GM20431 (cell line): ENCODE measurements around the gene ZNF414.

Source experiments
- in situ Hi-C: fragments of 300-500 bp; cut with MseI, MboI; formaldehyde crosslinking; loops from one replicate; pipeline ENCODE4 v1.15.0; 2020; ENCODE audit warnings: low sequenced_read_pairs; ENCODE audit not compliant: unreplicated experiment

Gene ZNF414

DNA sequence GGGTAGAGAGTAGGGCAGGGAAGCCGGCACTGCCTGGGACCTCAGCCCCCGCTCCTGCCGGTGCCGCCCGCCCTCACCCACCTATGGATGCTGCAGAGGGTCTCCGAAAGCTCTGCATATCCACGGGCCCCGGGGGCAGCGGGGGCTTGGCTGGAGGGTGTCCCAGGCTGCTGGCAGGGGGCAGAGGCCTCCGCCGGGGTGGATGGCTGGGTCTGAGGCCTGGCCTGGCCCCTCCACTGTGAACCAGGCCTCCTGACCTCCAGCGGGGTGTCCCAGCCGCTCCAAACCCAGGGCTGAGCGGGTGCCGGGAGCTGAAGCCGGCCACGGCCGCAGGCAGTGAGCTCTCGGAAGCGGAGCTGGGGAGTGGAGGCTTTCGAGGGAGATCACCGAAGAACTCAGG is 15.7 kb downstream of the ZNF414 start:
- in situ Hi-C loops: no loop called here

DNA sequence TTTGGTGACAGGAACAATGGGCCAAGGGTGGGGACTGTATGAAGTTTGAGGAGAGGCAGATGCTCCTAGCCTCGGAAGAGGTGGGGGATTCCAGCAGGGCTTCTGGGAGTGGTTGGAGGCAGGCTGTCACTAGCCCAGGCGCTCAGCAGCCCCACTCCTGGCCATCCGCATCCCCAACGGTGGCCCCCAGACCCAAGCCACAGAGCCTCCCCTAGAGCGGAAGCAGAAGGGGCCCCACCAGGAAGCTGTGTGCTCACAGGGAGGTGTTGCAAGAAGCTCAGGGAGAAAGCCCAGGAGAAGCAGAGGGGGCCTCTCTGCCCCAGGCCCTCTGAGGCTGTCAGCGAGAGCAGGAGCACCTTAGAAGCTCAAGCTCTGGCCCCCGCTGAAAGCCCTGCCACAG is 19.8 kb downstream of the ZNF414 start:
- in situ Hi-C loops: no loop called here

DNA sequence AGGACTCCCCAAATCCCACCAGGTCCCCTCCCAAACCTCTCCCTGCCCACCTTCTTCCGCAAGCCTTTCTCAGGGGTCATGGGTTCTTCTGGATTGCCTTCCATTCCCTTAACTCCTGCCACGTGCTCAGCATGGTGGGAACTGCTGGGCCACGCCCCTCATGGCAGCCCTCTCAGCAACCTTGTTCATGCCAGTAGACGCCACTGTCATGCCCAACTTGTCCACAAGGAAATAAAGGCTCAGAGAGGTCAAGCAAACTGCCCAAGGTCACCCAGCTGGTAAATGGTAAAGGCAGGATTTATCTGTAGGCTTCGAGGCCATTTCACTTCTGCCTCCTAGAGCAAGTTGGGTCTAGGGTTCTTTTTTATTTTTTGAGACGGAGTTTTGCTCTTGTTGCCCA is 22.4 kb downstream of the ZNF414 start:
- in situ Hi-C loops: no loop called here

DNA sequence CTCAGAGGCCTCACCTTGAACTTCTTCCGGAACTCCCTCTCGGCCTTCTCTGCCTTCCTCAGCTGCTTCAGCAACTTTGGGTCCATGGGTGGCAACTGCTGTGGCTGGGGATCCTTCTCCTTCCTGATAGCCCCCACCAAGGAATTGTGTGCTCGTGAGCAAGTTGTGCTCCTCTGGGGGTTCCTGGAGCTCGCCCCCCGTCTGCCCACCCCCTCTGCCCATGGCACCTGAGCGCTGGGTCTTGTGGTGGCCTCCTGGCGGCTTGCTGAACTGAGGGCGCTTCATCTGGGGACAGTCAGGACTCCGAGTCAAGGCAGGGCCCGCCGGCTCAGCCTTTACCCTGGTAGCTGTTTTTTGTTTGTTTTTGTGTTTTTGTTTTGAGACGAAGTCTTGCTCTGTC is 23.1 kb downstream of the ZNF414 start:
- in situ Hi-C loops: no loop called here

DNA sequence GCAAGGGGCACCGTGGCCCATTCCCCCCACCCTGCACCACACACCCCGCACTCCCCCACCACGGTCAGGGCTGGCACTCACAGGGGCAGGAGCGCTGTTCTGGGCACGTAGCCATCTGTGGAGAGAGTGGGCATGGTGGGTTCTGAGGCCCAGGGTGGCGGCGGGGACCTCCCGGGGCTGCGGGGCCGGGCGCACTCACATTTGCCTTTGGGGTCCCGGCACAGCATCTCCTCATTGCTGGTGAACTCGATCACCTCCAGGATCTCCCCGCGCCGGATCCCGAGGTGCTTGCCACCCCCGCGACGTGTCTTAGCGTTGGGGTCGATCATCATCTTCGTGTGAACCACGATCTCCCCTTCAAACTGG is 23.6 kb downstream of the ZNF414 start:
- in situ Hi-C loops: no loop called here

DNA sequence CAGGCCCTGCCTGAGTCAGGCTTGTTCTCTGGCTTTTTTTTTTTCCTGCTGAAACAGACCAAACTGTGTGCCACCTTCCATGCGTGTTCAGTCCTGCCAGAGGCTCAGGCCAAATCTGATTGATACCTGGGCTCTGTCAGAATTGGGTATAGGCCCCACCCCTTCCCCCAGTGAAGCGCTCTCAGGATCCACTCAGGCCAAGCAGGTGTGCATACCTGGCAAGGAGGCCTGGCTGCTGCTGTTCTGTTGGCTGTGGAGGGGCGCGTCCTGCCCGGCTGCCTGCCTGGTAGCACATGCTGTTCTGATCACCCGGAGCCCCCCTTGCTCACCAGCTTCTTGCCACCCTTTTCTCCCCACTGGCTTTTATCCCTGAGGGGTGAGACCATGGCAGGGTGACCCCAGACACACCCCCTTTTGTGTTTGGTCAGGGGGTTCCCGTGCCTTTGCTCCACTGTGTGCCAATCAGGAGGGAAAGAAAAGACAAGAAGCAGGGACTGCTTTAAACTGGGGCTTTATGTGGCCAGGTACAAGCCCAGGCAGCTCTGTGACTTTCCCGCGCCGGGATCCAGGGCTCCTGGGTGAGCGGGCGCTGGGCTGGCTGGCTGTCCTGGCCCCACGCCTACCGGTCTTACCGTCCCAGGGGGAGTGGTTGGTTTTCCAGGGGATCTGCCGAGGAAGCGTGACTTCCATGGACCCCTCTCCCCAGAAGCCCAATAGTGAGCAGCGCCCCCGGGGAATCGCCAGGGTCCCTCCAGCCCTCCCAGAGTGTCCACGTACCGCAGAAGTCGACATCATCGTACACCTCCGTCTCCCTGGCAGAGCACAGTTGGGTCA is 24.2 kb downstream of the ZNF414 start:
- in situ Hi-C loops: no loop called here

DNA sequence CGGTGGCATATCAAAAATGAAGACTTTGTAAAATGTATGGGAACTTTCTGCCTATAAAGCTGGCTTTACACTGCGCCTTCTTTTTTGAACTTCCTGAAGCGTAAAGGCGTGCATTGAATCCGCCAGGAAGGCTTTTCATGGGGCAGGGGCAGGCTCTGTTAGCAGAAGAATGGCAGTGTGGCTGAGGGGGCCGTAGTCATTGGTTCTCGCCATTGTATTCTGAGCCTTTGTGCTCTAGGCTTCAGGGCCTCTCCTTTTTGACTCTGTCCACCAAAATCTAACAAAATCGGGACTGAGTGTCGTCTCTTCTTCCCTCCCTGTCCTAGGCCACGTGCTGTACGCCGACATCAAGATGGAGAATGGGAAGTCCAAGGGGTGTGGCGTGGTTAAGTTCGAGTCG is 25.6 kb downstream of the ZNF414 start:
- in situ Hi-C loops: no loop called here

DNA sequence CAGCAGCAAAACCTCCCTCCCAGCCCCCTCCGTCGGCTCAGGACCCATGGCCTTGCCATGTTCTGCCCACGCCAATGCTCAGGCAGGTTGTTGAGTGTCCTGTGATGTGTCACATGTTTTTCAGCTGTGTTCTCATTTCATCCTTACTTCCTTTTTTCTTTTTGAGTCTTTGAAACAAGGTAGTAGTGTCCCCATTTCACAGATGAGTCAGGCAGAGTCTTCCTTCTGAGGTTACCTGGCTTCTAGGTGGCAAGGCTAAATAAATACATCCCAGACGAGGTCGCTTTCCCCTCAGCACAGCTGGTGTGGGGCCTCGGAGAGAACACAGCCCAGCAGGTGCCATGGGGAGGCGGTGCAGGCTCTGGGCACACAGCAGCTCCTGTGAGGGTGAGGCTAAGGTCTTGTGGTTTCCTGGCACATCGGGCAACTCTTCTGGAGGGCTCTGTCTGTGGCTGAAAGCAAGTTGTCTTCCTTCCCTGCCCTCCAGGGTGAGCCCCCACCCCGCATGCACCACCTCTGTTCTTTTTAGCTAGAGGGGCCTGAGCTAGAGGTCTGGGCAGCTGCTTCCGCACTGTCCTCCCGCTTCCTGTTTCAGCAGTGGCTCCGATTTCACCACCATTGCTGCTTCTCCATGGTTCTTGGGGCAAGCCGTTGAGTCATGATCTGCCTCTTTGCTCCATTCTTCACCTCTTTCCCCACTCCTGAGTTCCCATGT is 26.7 kb downstream of the ZNF414 start:
- in situ Hi-C loops: no loop called here

DNA sequence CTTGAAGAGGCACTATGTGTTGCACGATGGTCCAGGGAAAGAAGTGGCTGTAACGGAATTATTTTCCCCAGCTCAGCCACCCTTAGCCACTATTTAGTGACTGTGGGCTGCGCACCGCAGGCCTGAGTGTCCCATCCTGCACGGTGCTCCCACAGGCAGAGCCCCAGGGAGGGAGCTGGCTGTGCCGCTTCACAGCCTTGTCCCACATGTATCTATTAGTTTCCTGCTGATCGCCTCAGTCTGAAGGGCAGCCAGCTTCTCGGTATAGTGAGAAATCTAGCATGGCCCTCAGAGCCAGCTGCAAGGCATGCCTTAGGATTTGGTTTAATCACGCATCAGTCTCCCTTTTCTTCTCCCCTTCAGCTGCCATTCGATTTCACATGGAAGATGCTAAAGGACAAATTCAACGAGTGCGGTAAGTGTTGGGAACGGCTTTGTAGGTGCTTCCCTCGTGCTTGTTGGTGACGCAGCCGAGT is 27.3 kb downstream of the ZNF414 start:
- in situ Hi-C loops: no loop called here

DNA sequence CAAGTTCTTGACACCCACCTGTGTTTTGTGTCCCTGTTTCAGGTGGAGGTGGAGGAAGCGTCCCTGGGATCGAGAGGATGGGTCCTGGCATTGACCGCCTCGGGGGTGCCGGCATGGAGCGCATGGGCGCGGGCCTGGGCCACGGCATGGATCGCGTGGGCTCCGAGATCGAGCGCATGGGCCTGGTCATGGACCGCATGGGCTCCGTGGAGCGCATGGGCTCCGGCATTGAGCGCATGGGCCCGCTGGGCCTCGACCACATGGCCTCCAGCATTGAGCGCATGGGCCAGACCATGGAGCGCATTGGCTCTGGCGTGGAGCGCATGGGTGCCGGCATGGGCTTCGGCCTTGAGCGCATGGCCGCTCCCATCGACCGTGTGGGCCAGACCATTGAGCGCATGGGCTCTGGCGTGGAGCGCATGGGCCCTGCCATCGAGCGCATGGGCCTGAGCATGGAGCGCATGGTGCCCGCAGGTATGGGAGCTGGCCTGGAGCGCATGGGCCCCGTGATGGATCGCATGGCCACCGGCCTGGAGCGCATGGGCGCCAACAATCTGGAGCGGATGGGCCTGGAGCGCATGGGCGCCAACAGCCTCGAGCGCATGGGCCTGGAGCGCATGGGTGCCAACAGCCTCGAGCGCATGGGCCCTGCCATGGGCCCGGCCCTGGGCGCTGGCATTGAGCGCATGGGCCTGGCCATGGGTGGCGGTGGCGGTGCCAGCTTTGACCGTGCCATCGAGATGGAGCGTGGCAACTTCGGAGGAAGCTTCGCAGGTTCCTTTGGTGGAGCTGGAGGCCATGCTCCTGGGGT is 28.2 kb downstream of the ZNF414 start:
- in situ Hi-C loops: no loop called here

DNA sequence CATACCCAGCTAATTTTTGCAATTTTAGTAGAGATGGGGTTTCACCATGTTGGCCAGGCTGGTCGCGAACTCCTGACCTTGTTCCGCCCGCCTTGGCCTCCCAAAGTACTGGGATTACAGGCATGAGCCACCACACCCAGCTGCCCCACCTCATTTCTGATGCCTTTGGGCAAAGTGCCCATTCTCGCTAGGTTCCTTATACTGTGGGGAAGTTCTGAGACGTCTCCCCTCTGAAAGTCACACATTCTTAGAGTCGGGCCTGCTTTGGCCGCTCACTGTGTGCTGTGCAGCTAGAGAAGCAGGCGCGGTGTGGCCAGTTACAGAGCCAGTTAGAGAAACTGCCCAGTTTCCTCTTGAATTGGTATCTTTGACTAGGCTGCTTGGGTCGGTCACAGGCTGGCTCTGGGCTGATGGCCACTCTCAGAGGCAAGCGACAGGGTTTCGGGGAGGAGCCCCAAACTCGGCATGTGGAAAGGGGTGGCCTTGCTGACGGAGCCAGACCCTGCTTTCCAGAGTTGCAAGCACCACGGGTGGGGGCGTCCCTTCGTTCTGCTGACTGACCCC is 29.6 kb downstream of the ZNF414 start:
- in situ Hi-C loops: no loop called here

DNA sequence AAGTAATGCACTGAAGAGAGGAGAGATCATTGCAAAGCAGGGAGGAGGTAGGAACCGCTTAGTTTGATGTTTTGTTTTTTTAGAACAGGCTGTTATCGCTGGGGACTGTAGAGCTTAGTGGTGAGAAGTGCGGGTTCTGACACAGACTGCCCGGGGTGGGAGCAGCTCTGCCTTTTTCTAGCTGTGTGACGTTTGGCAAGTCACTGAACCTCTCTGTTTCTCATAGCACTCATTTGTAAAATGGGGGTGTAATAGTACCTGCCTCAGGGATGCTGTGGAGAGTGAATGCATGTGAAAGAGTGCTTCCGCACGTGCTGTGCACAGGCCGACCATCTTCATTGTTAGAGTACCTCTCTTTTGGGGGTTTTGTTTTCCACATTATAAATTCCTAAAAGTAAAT is 30.8 kb downstream of the ZNF414 start:
- in situ Hi-C loops: no loop called here

DNA sequence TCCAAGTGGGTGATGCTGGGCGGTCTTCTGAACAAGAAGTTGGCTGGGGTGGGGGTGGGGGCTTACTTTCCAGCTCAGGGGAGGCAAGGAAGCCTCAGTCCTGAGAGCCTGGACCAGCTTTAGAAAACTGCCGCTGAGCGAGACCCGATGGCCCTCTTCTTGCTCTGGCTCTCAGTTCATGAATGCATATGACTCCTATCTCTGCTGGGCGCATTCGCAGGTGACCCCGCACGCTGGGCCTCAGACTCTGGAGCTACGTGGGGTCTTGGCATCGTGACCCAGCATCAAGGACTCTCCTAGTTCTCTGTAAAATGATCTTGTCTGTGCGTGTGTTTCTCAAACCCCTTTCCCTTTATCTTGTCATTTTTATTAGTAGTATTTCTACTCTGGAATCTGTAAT is 31.3 kb downstream of the ZNF414 start:
- in situ Hi-C loops: no loop called here

DNA sequence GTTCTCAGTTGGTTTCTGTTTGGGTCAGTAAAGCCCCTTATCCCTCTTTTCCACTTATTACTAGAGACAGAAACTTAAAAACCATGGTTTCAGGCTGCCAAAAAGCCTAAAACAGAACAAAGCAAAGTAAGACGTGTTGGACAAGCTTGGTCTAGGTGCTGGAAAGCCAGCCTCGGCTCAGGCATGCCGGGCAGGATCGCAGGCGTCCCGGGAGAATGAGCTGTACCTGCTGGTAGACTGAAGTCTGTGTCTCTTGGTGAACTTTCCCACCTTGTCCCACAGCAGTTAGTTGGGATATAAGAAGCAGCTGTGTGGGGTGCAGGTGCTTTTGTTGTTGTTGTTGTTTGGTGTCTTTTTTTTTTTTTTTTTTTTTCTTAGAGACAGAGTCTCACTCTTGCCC is 32.4 kb downstream of the ZNF414 start:
- in situ Hi-C loops: no loop called here

DNA sequence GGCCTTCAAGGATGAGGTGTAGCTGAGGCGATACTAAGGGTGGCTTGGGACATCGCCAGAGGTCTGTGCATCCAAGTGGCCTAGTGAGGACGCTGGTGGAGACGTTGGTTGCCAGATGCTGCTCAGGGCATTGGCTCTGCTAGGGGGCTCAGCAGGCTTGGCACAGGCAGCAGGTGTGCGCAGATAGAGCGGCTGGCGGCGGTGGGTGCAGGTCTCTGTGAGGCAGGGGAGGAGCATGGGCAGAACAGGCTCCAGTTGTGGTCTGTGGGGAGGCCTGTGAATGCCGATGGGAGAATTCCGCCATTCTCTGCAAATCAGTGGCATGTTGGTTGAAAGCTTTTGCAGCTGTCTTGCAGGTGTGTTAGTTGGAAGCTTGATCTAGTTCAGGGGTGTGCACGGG is 32.8 kb downstream of the ZNF414 start:
- in situ Hi-C loops: no loop called here

DNA sequence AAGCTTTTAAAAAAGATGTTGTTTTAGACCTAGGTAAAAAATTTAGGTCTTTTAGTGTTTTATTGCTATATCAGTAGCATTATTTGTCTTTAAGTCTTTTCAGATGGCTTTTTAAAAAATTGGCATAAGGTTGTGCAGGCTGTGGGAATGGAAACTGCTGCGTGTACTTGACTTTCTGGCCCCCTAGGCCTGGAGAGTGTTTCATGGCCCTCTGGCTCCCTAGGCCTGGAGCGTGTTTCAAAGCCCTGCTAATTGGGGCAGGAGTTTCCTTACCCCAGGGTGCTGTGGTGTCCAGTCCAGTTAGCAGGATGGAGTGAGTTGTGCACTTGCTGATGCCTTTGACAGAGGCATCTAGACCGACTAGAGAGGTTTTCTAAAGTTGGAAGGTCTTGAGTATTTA is 35.4 kb downstream of the ZNF414 start:
- in situ Hi-C loops: no loop called here

DNA sequence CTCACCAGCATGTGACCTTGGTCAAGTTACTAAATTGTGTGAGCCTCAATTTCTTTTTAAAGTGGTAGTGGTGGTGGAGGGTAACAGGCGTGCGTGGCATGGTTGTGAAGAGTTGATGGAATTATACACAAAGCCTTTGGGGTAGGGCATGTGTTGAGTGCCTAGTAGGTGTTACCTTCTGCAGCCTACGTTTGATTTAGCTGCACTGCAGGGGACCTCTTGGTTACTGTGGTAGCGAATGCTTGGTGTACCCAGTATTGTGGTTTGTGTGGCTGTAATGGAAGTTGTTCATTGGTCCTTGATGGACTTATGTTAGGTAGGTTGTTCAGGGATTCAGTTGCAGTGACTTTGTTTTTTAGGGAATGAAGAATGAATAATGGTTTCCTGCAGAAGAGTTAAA is 36.1 kb downstream of the ZNF414 start:
- in situ Hi-C loops: no loop called here

DNA sequence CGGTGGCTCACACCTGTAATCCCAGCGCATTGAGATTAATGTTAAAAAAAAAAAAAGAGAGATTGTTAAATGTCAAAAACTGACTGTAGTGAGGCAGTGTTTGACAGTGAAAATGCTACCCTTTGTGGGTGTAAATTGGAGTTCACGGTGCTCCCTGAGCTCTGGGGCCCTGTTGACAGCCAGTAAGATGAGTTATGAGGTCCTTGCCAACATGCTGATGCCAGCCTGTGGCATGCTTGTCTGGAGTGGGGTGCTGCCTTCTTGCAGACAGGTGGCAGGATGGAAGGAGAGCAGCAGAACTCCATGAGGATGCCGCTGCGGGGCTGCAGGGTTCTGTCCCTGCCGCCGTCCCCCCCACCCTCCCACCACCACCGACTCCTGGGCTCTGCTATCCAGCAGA is 37.4 kb downstream of the ZNF414 start:
- in situ Hi-C loops: no loop called here

DNA sequence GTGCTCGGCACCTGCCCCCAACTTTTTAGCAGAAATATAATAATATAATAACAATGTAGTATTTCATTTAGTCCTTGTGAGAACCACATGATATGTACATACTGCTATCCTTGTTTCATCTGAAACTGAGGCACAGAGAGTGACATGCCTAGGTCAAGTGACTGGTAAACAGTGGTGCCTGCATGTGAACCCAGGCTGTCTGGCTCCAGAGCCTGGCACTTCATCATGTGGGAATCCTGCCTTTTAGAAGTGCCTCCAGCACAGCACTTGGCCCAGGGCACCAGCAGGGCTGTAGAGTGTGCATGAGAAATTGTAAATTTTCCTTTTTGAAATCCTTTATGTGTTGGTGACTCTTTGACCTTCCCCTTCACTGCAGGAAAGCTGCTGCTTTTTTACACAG is 39.0 kb downstream of the ZNF414 start:
- in situ Hi-C loops: no loop called here

DNA sequence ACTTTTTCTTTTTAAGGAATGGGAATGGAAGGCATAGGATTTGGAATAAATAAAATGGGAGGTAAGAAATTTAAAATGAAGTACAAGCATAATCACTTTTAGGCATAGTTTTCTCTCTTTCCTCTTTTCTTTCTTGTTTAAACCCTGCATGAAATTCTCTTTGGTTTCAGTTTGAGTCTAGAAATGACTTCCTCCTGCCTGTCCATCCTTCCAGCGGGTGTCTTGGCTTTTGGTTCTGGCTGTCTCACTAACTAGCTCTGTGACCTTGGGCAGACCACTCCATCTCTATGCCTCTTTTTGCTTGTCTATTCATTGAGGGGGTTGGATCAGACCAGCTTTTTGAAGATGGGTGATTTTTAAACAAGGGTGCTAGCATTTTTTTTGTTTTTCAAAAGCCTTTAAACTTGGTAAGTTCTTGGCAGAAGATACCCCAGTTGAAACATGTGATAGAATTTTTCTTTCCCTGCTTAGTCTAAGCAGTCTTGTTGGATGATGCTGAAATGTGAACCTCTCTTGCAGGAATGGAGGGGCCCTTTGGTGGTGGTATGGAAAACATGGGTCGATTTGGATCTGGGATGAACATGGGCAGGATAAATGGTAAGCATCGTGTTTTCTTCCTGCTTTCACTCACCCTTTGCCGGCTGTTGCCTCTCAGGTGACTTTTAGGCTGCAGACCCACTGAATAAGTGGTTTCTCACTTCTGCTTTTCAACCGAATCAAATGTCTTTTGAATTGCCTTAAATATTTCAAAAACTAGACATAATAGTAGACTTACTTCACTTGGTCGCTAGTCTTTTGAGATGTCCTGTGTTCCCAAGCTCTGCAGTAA is 40.1 kb downstream of the ZNF414 start:
- in situ Hi-C loops: no loop called here
